Activated CD8-positive, alpha-beta T cell treated with anti-CD3 and anti-CD28 coated beads for 36 hours (primary cell): ENCODE data around the gene CIITA. TPM values are rescaled to one million over a fixed set of nuclear protein-coding genes. Genes with fewer than 3 reads are reported as not detected.
"Not testable (repeated sequence)": the region's sequence is repeated elsewhere in the genome, so short reads cannot be mapped to it uniquely, and the experiment has no call there.

Experiments
- ATAC-seq: fragments of 200-7000 bp; cut with Tn5 transposase; one replicate; pipeline ENCODE4 v1.10.0; 2021; ENCODE audit warnings: mild to moderate bottlenecking, moderate library complexity
- CTCF ChIA-PET: fragments of 350-600 bp; sonication (Branson Sonifier 250); formaldehyde crosslinking; loops from one replicate; lab custom pipeline; 2021; ENCODE audit warnings: antibody characterized with exemption; lab: Charles Lee
- POLR2A ChIA-PET: fragments of 350-600 bp; sonication (Branson Sonifier 250); formaldehyde crosslinking; loops from one replicate; lab custom pipeline; 2021; ENCODE audit warnings: antibody characterized with exemption; lab: Charles Lee
- DNase-seq: peaks from one replicate; pipeline ENCODE4 v3.0.0-alpha.2; 2020
- H3K27ac Mint-ChIP-seq: one replicate; pipeline ENCODE4 v1.8.0; 2021; ENCODE audit warnings: mild to moderate bottlenecking, mixed read lengths
- H3K27me3 Mint-ChIP-seq: one replicate; pipeline ENCODE4 v1.8.0; 2021; ENCODE audit warnings: mixed read lengths
- H3K36me3 Mint-ChIP-seq: one replicate; pipeline ENCODE4 v1.8.0; 2021; ENCODE audit warnings: low read depth, mixed read lengths
- H3K4me1 Mint-ChIP-seq: one replicate; pipeline ENCODE4 v1.8.0; 2021; ENCODE audit warnings: low read depth, mixed read lengths
- H3K4me3 Mint-ChIP-seq: one replicate; pipeline ENCODE4 v1.8.0; 2021; ENCODE audit warnings: mild to moderate bottlenecking, moderate library complexity, mixed read lengths
- H3K9me3 Mint-ChIP-seq: one replicate; pipeline ENCODE4 v1.8.0; 2021; ENCODE audit warnings: mixed read lengths
- intact Hi-C: fragments of 100-400 bp; cut with micrococcal nuclease; formaldehyde crosslinking; loops from one replicate; pipeline ENCODE4 v1.10.0; 2022
- total RNA-seq, 2 experiments: library from RNA; stranded (reverse); gene quantifications; one replicate each; pipeline ENCODE4 v1.2.3, GENCODE V29; 2021
- TF ChIP-seq, protein P1 (sequence below): fragments of 200-600 bp; IDR thresholded peaks from one replicate; pipeline ENCODE4 v1.8.0; 2022; ENCODE audit warnings: antibody characterized with exemption, mild to moderate bottlenecking

The CIITA gene
- total RNA-seq, 2 experiments from 2014 or later = 4.4 to 5.3 TPM

DNA sequence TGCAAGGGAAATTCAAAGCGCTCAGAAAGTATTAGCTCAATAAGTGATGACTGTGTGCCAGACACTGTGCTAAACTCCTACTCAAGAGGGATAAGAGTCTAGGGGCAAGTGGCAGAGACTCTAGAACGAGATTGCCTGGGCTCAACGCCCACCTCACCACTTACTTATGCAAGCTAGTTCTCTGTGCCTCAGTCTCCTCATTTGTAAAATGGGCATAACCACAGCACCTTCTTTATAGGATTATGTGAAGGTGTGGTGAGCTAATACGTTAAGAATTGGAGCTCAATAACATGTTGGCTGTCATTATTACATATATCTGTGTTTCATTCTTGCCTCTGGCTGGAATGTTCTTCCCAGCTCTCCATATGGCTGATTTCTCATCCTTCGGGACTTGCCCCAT lies 49.9 kb downstream of the CIITA start:
- TF ChIP-seq, protein P1, sequence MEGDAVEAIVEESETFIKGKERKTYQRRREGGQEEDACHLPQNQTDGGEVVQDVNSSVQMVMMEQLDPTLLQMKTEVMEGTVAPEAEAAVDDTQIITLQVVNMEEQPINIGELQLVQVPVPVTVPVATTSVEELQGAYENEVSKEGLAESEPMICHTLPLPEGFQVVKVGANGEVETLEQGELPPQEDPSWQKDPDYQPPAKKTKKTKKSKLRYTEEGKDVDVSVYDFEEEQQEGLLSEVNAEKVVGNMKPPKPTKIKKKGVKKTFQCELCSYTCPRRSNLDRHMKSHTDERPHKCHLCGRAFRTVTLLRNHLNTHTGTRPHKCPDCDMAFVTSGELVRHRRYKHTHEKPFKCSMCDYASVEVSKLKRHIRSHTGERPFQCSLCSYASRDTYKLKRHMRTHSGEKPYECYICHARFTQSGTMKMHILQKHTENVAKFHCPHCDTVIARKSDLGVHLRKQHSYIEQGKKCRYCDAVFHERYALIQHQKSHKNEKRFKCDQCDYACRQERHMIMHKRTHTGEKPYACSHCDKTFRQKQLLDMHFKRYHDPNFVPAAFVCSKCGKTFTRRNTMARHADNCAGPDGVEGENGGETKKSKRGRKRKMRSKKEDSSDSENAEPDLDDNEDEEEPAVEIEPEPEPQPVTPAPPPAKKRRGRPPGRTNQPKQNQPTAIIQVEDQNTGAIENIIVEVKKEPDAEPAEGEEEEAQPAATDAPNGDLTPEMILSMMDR = no peak
- ChIA-PET POLR2A (no interaction called here), CTCF (interaction anchor here (1.1 kb wide), 1 partner anchor 412 kb away, joined by 3 read pairs; no protein-coding TSS in a partner anchor)
- Mint-ChIP-seq H3K4me3 (no peak overlapping the region), H3K27ac (no peak overlapping the region), H3K9me3 (no peaks in the 10 kb centered on the region), H3K36me3 (peaks cover 21% of the 10 kb centered on the region), H3K4me1 (peaks cover 7% of the 10 kb centered on the region), H3K27me3 (no peaks in the 10 kb centered on the region)
- DNase-seq (no peak), ATAC-seq (no peak)
- intact Hi-C loops = loop anchor here (10.0 kb wide), 1 partner anchor 152 kb away; no protein-coding TSS in a partner anchor

DNA sequence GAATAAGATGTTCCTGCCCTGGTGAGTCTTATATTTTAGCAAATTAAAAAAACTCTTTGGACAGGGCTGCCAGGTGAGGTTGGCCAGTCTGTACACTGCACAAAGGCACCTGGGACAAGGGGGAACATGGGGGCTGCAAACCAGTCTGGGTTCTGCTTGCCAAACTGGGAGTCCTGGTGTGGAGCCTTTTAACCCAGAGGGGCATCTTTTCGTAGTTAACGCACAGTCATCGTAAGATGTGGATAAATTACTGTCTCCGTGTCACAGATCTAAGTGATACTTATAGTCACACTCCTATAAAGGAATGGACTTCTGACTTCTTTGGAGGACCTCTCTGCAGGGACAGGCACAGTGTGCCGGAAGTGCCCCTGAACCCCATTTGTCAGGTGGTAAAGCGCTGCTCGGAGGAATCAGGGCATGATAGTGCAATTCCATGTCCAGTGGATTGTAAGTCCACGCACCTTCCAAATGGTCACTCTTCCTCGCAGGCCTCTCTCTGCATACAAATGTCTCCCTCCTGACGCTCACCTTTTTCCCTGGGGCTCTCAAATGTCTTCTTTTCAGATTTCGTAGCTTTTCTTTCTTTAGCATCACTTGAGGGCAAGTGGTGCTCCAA lies 50.6 kb downstream of the CIITA start:
- TF ChIP-seq, protein P1 = no peak
- Mint-ChIP-seq H3K9me3 (no peaks in the 10 kb centered on the region), H3K27me3 (no peaks in the 10 kb centered on the region), H3K36me3 (peaks cover 21% of the 10 kb centered on the region), H3K4me3 (no peak overlapping the region), H3K27ac (no peak overlapping the region), H3K4me1 (peaks cover 9% of the 10 kb centered on the region)
- no peak for DNase-seq
- ChIA-PET CTCF (interaction anchor here (1.2 kb wide), 1 partner anchor 12 kb away, joined by 3 read pairs; no protein-coding TSS in a partner anchor), POLR2A (no interaction called here)
- intact Hi-C loops = loop anchor here (10.0 kb wide), 1 partner anchor 153 kb away; no protein-coding TSS in a partner anchor
- no peak for ATAC-seq

DNA sequence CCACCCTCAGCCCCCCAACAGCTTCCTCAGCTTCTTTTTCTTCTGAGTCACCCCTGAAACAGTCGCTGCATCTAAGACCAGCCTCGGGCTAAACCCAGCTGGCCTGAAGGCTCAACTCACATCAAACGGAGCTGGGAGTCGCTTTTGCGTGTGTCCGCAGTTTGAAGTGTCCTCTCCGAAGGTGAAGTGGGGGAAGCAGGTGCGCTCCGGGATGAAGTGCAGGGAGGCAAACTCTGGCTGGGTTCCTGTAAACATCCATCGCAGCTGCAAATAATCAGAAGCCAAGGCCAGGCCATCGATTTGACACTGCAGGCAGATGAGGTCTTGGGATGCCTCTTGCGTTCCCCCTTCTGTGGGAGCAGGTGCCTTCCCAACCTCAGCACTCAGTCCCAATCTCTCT lies 52.1 kb downstream of the CIITA start:
- POLR2A ChIA-PET, DNase-seq: not testable (repeated sequence)
- CTCF ChIA-PET = interaction anchor here (1.1 kb wide), 1 partner anchor 10 kb away, joined by 6 read pairs; no protein-coding TSS in a partner anchor

GRCh38 chr16:10929853-10930754 lies 53.1 kb downstream of the CIITA start:
- CTCF ChIA-PET = interaction anchor here (0.6 to 1.5 kb wide), 3 partner anchors 11 to 193 kb away, joined by 3 to 4 read pairs (median 3); partner anchors contain the start of gene DEXI
- peaks cover 25% of the 10 kb centered on the region for H3K4me1 Mint-ChIP-seq
- POLR2A ChIA-PET = interaction anchor here (1.4 kb wide), 2 partner anchors 10 to 11 kb away, joined by 4 to 5 read pairs; no protein-coding TSS in a partner anchor
- H3K36me3 Mint-ChIP-seq = peaks cover 23% of the 10 kb centered on the region
- no peak for ATAC-seq
- no peaks in the 10 kb centered on the region for H3K9me3 Mint-ChIP-seq
- no peaks in the 10 kb centered on the region for H3K27me3 Mint-ChIP-seq
- no peak overlapping the region for H3K4me3 Mint-ChIP-seq
- TF ChIP-seq, protein P1 = no peak
- no peak for DNase-seq
- H3K27ac Mint-ChIP-seq = peak overlapping the region; percentile 17
- intact Hi-C loops = loop anchor here (10.0 kb wide), 1 partner anchor 155 kb away; no protein-coding TSS in a partner anchor

More for the DNA sequence above, 52.1 kb downstream of the CIITA start:
- Mint-ChIP-seq H3K4me1 (peaks cover 21% of the 10 kb centered on the region), H3K36me3 (peaks cover 27% of the 10 kb centered on the region)
- intact Hi-C loops = loop anchor here (10.0 kb wide), 1 partner anchor 154 kb away; no protein-coding TSS in a partner anchor
- not testable (repeated sequence) for ATAC-seq, H3K9me3 Mint-ChIP-seq, H3K27ac Mint-ChIP-seq, H3K4me3 Mint-ChIP-seq, H3K27me3 Mint-ChIP-seq

DNA sequence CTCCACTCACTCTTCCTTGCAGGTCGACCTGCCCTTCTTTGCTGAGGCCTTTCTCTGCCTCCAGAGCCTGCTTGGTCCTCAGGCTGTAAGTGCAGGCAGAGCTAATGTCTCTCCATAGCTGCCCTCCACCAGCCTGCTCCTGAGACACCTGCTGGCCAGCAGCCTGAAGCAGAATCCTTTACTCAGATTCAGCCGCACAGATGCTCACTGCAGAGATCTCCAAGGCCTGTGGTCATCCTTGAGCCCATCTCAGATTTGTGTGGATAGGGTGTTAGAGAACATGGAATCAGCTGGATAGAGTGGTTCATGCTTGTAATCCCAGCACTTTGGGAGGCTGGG lies 53.7 kb downstream of the CIITA start:
- POLR2A ChIA-PET = interaction anchor here (1.4 kb wide), 2 partner anchors 9 to 12 kb away, joined by 4 to 5 read pairs; no protein-coding TSS in a partner anchor
- DNase-seq (no peak), ATAC-seq (no peak)
- Mint-ChIP-seq H3K36me3 (peaks cover 24% of the 10 kb centered on the region), H3K27ac (no peak overlapping the region), H3K4me3 (no peak overlapping the region), H3K9me3 (no peaks in the 10 kb centered on the region), H3K27me3 (no peaks in the 10 kb centered on the region), H3K4me1 (peaks cover 31% of the 10 kb centered on the region)
- CTCF ChIA-PET = interaction anchor here (0.9 to 1.5 kb wide), 4 partner anchors 10 to 416 kb away, joined by 3 to 4 read pairs (median 3); partner anchors contain the start of gene DEXI
- TF ChIP-seq, protein P1 = no peak
- intact Hi-C loops = no loop called here
